IMR-90 (cell line): Measurements from ENCODE around the gene NUCB1.

Experiments used
- CTCF ChIP-seq: conservative IDR thresholded peaks from 2 replicates; pipeline ENCODE4 v1.5.1; 2012; ENCODE audit warnings: mild to moderate bottlenecking, low read depth, low read length, improper control_type of control experiment
- MAFK ChIP-seq: IDR thresholded peaks from 2 replicates; pipeline ENCODE4 v1.6.1; 2012; ENCODE audit warnings: low read depth, low read length, improper control_type of control experiment
- POLR2A ChIP-seq: IDR thresholded peaks from 2 replicates; pipeline ENCODE4 v1.6.1; 2012; ENCODE audit warnings: mild to moderate bottlenecking, low read depth, low read length
- RAD21 ChIP-seq: IDR thresholded peaks from 2 replicates; pipeline ENCODE4 v1.6.1; 2012; ENCODE audit warnings: low read length, improper control_type of control experiment
- RCOR1 ChIP-seq: IDR thresholded peaks from 2 replicates; pipeline ENCODE4 v1.6.1; 2012; ENCODE audit warnings: mild to moderate bottlenecking, low read length, improper control_type of control experiment; ENCODE audit not compliant: insufficient replicate concordance
- SMC3 ChIP-seq: fragments of 150-350 bp; IDR thresholded peaks from 2 replicates; pipeline ENCODE4 v1.6.1; 2016; ENCODE audit warnings: low read depth, mild to moderate bottlenecking, antibody characterized with exemption, low read length, moderate library complexity
- USF2 ChIP-seq: fragments of 150-350 bp; IDR thresholded peaks from 2 replicates; pipeline ENCODE4 v1.6.1; 2017; ENCODE audit warnings: mild to moderate bottlenecking, antibody characterized with exemption, low read length, low read depth
- TF ChIP-seq, protein P1 (sequence below): fragments of 150-350 bp; IDR thresholded peaks from 2 replicates; pipeline ENCODE4 v1.6.1; 2016; ENCODE audit warnings: low read depth, mild to moderate bottlenecking, low read length, moderate library complexity, borderline replicate concordance

- TF ChIP-seq CTCF = no peak
- TF ChIP-seq USF2 = no peak; the same call in 1 of the 2 replicates
- TF ChIP-seq, protein P1, sequence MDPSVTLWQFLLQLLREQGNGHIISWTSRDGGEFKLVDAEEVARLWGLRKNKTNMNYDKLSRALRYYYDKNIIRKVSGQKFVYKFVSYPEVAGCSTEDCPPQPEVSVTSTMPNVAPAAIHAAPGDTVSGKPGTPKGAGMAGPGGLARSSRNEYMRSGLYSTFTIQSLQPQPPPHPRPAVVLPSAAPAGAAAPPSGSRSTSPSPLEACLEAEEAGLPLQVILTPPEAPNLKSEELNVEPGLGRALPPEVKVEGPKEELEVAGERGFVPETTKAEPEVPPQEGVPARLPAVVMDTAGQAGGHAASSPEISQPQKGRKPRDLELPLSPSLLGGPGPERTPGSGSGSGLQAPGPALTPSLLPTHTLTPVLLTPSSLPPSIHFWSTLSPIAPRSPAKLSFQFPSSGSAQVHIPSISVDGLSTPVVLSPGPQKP = no peak
- TF ChIP-seq POLR2A = peak; percentile 72
- no peak for TF ChIP-seq RAD21
- TF ChIP-seq RCOR1 = no peak
- no peak for TF ChIP-seq MAFK
- TF ChIP-seq SMC3 = no peak
Observed at GRCh38 chr19:48874303-48875135, 25.6 kb upstream of the NUCB1 start.
